Fibroblast of lung (primary cell): ENCODE data around the gene RO60. TPM values are rescaled to one million over a fixed set of nuclear protein-coding genes. Genes with fewer than 3 reads are reported as not detected.

Source experiments
- DNase-seq, 2 donors: peaks; one replicate each; pipeline versions ENCODE4 v3.0.0 to v3.0.0-alpha.2; 2010; ENCODE audit warnings: low read depth in 2 of 2
- H2AFZ ChIP-seq: 2 replicates; pipeline ENCODE4 v1.5.1; 2012; ENCODE audit warnings: low read length, control low read depth, inconsistent platforms
- H3K27ac ChIP-seq: 2 replicates; pipeline ENCODE4 v1.5.1; 2011; ENCODE audit warnings: low read length, control low read depth; ENCODE audit not compliant: insufficient read depth
- H3K27me3 ChIP-seq: 2 replicates; pipeline ENCODE4 v1.5.1; 2011; ENCODE audit warnings: mild to moderate bottlenecking, low read length; ENCODE audit not compliant: control insufficient read depth, insufficient read depth
- H3K36me3 ChIP-seq: 2 replicates; pipeline ENCODE4 v1.5.1; 2011; ENCODE audit warnings: low read length; ENCODE audit not compliant: control insufficient read depth, insufficient read depth
- H3K4me1 ChIP-seq: 2 replicates; pipeline ENCODE4 v1.5.1; 2011; ENCODE audit warnings: low read length; ENCODE audit not compliant: control insufficient read depth, insufficient read depth; ENCODE audit errors: extremely low read depth
- H3K4me2 ChIP-seq: 2 replicates; pipeline ENCODE4 v1.5.1; 2011; ENCODE audit warnings: low read length, control low read depth; ENCODE audit not compliant: insufficient read depth; ENCODE audit errors: extremely low read depth
- H3K4me3 ChIP-seq, 4 experiments: fragments of 200-600 bp in 1 of 4; sonication (generic) in 1 of 4; replicated peaks in 1 of 4; 2 replicates each; pipeline ENCODE4 v1.5.1; 2011 to 2016; ENCODE audit warnings: low read length in 4 of 4, low read depth in 3 of 4, mild to moderate bottlenecking in 3 of 4, control low read depth in 2 of 4, inconsistent platforms in 1 of 4, mixed read lengths in 1 of 4; ENCODE audit not compliant: insufficient read depth in 1 of 4; ENCODE audit errors: control extremely low read depth in 1 of 4
- H3K79me2 ChIP-seq: 2 replicates; pipeline ENCODE4 v1.5.1; 2012; ENCODE audit warnings: mild to moderate bottlenecking, low read length, inconsistent platforms; ENCODE audit not compliant: control insufficient read depth, insufficient read depth
- H3K9ac ChIP-seq: 2 replicates; pipeline ENCODE4 v1.5.1; 2011; ENCODE audit warnings: mild to moderate bottlenecking, low read length, control low read depth; ENCODE audit not compliant: insufficient read depth
- H3K9me3 ChIP-seq: 2 replicates; pipeline ENCODE4 v1.5.1; 2012; ENCODE audit warnings: low read depth, low read length; ENCODE audit not compliant: control insufficient read depth, insufficient read depth
- H4K20me1 ChIP-seq: 2 replicates; pipeline ENCODE4 v1.5.1; 2011; ENCODE audit warnings: low read length; ENCODE audit not compliant: control insufficient read depth, insufficient read depth; ENCODE audit errors: extremely low read depth
- EZH2 ChIP-seq: IDR thresholded peaks from 2 replicates; pipeline ENCODE4 v1.5.1; 2012; ENCODE audit warnings: low read length, control low read depth, mild to moderate bottlenecking; ENCODE audit errors: missing control alignments
- polyA plus RNA-seq, 2 donors: library from polyadenylated mRNA; depleted of rRNA in 1 of 2; stranded (reverse) in 1 of 2; unstranded in 1 of 2; fragments of >200 nt; gene quantifications; 2 replicates each; pipeline ENCODE4 v1.2.1, GENCODE V29; 2011 to 2012; ENCODE audit warnings: missing spikeins in 1 of 2
- total RNA-seq: library from RNA; depleted of rRNA; stranded (reverse); fragments of >200 nt; gene quantifications from 2 replicates; pipeline ENCODE4 v1.2.1, GENCODE V29; 2014
- TF ChIP-seq, protein P1 (sequence below), 2 donors: IDR thresholded peaks in 1 of 2; conservative IDR thresholded peaks in 1 of 2; 1 replicate in 1 of 2; 2 replicates in 1 of 2; pipeline ENCODE4 v1.5.1; 2011 to 2012; ENCODE audit warnings: low read length in 2 of 2, control low read depth in 1 of 2, inconsistent platforms in 1 of 2, low read depth in 1 of 2, mild to moderate bottlenecking in 1 of 2

RO60 gene
- total and polyA plus RNA-seq, 2 donors (not counting 1 experiment from before 2014, with no cell fraction given): 44.0 to 164 TPM

DNA sequence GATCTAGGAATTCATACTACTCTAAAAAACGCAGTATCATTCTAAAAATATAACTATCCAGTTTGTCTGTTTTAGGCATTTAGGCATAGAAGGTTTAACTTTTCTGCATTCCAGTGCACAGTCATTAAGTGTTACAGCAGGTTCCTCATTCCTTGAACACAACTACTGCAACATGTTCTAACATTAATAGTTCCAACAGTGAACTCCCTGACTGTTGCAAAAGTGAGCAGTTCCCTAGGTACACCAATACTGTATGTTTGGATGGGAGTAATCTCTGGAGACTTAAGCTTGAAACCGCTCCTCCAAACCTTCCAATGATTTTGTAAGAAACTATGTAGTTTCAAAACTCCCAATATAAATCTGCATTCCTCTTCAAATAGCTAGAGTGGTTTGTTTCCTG lies 46.4 kb upstream of the RO60 start:
- Histone ChIP-seq H3K27ac (no peak overlapping the region), H2AFZ (no peak overlapping the region)

GRCh38 chr1:193013707-193014106 lies 45.7 kb upstream of the RO60 start:
- no peak overlapping the region for H3K4me3 ChIP-seq
- no peak overlapping the region for H3K9ac ChIP-seq
- H2AFZ ChIP-seq: peak overlapping the region; percentile 35
- no peaks in the 10 kb centered on the region for H3K27me3 ChIP-seq
- TF ChIP-seq, protein P1, sequence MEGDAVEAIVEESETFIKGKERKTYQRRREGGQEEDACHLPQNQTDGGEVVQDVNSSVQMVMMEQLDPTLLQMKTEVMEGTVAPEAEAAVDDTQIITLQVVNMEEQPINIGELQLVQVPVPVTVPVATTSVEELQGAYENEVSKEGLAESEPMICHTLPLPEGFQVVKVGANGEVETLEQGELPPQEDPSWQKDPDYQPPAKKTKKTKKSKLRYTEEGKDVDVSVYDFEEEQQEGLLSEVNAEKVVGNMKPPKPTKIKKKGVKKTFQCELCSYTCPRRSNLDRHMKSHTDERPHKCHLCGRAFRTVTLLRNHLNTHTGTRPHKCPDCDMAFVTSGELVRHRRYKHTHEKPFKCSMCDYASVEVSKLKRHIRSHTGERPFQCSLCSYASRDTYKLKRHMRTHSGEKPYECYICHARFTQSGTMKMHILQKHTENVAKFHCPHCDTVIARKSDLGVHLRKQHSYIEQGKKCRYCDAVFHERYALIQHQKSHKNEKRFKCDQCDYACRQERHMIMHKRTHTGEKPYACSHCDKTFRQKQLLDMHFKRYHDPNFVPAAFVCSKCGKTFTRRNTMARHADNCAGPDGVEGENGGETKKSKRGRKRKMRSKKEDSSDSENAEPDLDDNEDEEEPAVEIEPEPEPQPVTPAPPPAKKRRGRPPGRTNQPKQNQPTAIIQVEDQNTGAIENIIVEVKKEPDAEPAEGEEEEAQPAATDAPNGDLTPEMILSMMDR (conservative IDR thresholded peaks at IDR 0.05 in 1 of 2, IDR thresholded peaks at IDR 0.05 in 1 of 2; ENCODE audit: low read depth in 1 of 2, low read length in 2 of 2): no peak
- TF ChIP-seq EZH2: no peak
- H3K9me3 ChIP-seq: no peaks in the 10 kb centered on the region
- no peaks in the 10 kb centered on the region for H3K79me2 ChIP-seq
- no peaks in the 10 kb centered on the region for H4K20me1 ChIP-seq
- no peaks in the 10 kb centered on the region for H3K36me3 ChIP-seq
- peaks cover 9% of the 10 kb centered on the region for H3K4me1 ChIP-seq
- no peak for DNase-seq
- peak overlapping the region; percentile 59 for H3K4me2 ChIP-seq
- peak overlapping the region; percentile 14 for H3K27ac ChIP-seq

More for the DNA sequence above, 46.4 kb upstream of the RO60 start:
- Histone ChIP-seq H3K27me3 (no peaks in the 10 kb centered on the region), H3K4me2 (peak overlapping the region; percentile 15), H3K9me3 (no peaks in the 10 kb centered on the region), H3K9ac (no peak overlapping the region), H3K4me3 (no peak overlapping the region), H3K36me3 (no peaks in the 10 kb centered on the region), H3K4me1 (peaks cover 9% of the 10 kb centered on the region), H3K79me2 (no peaks in the 10 kb centered on the region), H4K20me1 (no peaks in the 10 kb centered on the region)
- DNase-seq: peak; percentile 32 to 44
- TF ChIP-seq, protein P1 (conservative IDR thresholded peaks at IDR 0.05 in 1 of 2, IDR thresholded peaks at IDR 0.05 in 1 of 2; ENCODE audit: low read depth in 1 of 2, low read length in 2 of 2): no peak

DNA sequence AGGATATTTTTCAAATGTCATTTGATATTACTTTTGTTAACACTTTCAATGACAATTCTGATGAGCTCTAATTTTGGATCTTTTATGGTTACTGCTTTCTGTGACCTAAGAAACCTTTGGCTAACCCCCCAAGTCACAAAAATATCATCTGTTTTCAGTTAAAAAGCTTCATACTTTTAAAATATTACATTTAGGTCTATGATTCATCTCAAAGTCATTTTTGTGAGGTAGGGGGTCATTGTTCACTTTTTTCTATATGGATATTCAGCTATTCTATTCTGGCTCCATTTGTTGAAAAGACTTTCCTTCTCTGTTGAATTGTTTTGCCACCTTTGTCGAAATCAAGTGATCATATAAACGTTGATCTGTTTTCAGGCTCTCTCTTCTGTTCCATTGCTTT lies 45.0 kb upstream of the RO60 start:
- no peak overlapping the region for H3K4me2 ChIP-seq
- H3K9me3 ChIP-seq: no peaks in the 10 kb centered on the region
- peak in 1 of 2 donors; percentile 30 for DNase-seq
- no peak for TF ChIP-seq EZH2
- TF ChIP-seq, protein P1 (conservative IDR thresholded peaks at IDR 0.05 in 1 of 2, IDR thresholded peaks at IDR 0.05 in 1 of 2; ENCODE audit: low read depth in 1 of 2, low read length in 2 of 2): no peak
- H3K27ac ChIP-seq: no peak overlapping the region
- no peak overlapping the region for H3K4me3 ChIP-seq
- H3K9ac ChIP-seq: no peak overlapping the region
- no peaks in the 10 kb centered on the region for H4K20me1 ChIP-seq
- H3K27me3 ChIP-seq: no peaks in the 10 kb centered on the region
- no peak overlapping the region for H2AFZ ChIP-seq
- H3K79me2 ChIP-seq: no peaks in the 10 kb centered on the region
- no peaks in the 10 kb centered on the region for H3K36me3 ChIP-seq
- H3K4me1 ChIP-seq: peaks cover 9% of the 10 kb centered on the region
